GM18520 (cell line): ENCODE results near the gene KL.

ENCODE experiments used
- ATAC-seq: cut with Tn5 transposase; IDR thresholded peaks from one replicate; pipeline ENCODE4 v1.9.1; 2021; ENCODE audit not compliant: unreplicated experiment

KL gene

DNA sequence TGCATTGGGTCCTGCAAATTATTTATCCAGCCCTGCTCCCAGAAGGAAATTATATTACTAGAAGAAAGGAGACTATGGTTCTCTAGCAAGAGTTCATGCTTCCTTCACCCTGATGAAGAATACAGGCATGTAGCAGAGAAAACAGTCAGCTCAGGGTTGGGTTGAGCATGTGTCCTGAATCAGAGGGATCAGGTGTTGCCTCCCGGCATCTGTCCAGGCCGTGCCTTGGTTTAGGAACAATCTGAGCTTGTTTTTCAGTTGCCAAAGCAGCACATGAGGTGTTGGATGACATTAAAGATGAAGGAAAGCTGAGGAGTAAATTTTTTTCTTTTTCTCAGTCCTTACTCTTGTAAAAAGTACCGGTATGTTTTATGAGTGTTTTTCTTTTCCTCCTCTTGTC, 62.0 kb downstream of the KL start:
- no peak for ATAC-seq

DNA sequence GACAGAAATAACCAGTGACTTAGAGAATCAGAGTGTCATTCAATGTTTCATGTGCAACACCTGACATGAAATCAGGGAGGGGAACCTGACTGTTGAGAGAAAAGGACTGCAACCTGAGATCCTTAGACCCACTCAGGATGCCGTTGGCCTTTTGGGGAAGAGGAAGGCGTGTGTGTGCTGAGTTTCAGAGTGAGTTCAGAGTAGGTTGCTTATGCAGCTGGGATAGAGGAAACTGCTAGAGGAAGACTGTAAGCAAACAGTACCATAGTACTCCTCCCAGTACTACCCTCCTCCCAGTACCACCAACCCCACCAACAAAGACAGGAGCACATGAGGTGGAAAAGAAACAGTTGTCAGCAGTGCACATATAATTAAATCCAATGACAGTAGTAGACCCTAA, 63.7 kb downstream of the KL start:
- no peak for ATAC-seq

DNA sequence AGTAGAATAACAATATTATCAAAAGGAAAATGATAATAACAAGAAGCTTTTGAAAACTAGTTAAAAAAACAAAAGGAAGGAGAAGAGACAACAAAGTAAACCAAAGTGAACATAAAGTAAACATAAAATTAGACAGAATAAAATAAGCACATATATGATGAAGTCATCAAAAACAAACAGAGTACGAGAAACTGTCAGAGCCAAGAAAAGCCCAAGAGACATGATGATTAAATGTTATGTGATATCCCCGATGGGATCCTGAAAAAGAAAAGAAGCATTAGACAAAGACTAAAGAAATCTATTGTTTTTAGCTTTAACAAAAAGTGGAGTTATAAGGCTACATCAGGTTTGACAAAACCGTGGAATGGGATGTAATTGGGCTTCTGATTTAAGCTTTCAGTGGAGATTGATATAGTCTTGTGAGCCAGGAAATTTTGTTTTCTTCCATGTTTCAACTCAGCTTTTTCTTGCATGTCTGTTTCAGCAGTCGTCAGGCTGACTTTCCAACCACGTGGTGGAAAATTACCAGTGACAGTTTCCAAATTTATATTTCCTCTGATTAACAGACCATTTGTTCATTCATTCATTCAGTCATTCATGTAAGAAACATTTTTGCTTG, 64.9 kb downstream of the KL start:
- no peak for ATAC-seq

DNA sequence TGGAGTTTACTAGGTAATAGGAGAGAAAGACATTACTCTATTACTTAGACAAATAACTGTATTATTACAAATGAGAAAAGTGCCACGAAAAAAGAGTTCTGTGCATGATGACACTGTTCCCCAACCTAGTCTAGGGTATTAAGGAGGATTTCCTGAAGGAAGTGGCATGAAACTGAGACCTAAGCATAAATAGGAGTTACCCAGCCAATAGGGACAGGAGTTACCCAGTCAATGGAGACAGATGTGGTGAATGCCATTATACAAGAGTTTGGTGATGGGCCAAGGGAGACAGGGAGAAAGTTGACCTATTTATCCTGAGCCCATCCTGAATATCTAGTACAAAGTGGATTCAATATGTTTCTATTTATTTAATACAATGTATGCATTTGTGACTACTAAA, 65.4 kb downstream of the KL start:
- no peak for ATAC-seq

DNA sequence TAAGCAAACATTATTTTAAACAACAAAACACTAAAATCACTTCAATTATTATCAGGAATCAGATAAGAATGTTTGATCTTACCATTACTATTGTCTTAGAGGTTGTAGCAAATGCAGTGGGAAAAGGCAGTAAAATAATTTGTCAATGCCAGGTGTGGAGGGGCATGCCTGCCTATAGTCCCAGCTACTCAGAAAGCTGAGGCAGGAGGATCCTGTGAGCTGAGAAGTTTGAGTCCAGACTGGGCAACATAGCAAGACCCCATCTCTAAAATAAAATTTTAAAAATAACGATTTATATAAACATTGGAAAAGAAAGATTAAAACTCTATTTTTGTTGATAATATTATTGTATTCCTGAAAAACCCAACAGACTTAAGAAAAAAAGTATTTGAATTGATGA, 66.8 kb downstream of the KL start:
- no peak for ATAC-seq

DNA sequence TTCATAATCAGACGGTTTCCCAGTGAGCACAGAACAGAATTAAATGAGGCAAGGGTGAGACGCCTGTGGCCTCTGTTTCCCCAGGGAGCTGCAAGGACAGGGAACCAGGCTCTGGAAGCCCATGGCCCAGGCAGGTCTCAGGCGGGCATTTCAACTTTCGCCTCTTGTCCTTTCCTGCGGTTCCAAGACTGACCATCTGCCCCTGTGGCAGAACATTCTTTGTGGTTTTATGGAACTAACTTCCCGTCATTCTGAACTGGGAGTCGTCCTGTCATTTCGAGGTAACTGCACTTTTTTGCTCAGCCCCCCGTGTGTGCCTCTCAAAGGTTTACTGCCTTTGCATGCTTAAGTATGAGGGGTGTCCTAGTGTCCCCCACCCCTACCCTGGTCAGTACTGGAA, 70.9 kb downstream of the KL start:
- no peak for ATAC-seq

DNA sequence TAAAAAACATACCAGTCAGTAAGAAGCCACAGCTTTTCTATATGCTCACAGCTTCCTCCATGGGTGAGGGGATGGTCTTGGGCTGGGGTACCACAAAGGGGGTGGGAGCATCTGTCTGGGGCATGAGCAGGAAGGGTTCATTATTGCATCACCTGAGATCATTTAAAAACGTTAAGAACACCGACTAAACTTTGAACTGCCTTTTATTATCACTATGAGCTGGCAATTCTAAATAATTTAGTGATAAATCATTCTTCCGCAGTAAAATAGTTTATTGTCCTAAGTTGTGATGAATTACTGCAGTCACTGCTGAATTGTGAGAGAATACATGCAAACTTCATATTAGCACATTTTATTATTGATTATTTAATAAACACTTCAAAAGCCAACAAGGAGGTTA, 71.6 kb downstream of the KL start:
- ATAC-seq = no peak

DNA sequence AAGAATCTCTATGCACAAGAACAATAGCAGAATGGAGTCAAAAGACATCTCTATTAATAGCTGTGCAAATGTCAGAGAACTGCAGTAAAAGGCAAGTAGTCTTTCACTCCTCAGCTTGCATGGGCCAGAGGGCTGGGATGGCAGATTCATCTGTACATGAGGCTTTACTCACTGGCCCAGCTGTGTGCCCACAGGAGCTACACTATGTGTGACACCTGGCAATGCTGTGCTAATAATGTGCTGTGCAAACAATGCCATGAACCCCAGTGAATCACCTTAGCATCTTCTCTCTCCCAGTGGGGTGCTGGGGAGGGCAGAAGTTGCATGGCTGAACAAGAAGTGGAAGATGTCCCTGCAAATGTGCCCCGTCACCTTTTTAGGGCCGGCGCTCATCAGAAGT, 73.1 kb downstream of the KL start:
- ATAC-seq = no peak

DNA sequence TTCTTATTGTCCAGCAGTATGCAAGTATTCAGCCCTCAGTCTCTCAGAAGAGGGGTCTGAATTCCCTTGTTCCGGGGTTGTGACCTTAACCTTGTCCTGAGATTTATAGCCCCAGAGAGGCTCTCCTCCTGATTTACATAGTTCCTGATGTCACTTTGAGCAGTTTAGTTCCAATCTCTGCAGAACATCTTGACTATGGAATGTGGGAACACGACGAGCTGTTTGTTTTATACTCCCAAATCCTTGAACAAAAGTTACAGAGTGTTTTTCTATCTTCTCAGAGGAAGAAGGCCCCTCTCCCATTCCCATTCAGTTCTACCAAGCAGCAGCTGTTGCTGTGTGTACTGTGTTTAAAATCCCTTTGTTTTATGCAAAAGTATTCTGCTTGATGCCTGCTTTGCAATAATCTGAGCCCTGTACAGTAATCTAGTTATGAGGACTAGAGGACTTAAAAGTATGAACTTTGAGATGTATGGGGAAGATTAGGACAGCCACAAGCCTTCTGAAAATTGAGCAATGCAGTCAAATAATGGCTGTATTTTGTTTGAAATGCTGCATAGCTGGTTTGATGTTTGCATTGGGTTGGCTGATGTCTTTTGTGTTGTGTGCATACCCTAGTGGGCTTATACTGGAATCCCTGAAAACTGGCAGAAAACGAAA, 74.7 kb downstream of the KL start:
- ATAC-seq = no peak

DNA sequence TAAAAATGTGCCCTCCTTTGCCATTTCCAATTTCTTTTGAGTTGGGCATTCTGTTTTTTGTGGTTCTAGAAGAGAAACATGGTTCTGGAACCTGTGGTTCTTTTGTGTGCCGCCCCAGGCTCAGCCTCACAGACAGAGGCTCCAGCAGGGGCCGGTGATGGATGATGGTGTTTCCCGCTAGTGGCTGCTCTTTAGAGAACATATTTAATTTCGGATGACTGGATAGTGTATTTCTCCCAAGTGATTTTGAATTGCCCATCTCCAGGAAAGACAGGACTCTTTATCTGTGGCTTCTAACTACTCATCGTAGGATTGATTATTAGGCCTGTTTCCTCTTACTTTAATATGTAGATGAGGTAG, 75.2 kb downstream of the KL start:
- no peak for ATAC-seq

DNA sequence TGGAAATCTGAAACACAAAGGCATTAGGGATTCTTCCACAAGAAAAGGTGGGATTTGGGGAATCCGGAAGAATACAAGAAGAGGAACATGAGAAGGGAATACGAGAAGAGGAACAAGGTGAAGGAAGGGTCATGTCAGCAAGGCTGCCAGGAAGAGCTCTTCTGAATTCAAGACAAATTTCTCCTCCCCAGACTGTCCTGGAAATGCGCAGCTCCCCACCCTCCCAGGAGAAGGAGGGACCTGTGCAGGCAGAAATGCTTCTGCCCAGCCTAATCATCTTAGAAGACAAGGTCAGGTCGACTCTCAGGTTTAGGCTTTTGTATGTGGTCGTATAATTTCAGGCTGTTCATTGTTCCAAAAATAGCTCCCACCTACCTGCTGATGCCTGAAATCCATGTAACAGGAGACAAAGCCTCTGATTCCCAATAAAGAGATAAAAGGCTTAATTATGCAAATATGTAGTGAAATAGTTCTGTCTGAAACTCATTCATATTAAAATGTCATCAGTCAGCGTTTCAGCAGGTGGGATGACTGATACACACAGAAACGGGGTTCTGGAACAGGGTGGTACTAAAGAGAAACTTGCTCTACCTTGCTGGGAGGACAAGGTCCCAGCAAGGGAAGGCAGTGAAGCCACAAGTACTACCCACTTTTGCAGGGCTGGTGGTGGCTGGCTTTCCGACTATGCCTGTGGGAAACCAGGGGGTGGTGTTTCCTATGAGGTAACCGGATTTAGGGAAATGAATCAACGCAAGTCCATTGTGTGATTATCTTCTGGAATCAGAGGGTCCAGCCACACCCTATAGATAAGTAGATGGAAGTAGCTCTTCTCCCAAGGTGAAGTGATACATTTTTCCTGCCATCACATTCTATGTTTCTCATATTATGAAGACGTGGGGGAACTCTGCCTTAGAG, 76.1 kb downstream of the KL start:
- no peak for ATAC-seq

DNA sequence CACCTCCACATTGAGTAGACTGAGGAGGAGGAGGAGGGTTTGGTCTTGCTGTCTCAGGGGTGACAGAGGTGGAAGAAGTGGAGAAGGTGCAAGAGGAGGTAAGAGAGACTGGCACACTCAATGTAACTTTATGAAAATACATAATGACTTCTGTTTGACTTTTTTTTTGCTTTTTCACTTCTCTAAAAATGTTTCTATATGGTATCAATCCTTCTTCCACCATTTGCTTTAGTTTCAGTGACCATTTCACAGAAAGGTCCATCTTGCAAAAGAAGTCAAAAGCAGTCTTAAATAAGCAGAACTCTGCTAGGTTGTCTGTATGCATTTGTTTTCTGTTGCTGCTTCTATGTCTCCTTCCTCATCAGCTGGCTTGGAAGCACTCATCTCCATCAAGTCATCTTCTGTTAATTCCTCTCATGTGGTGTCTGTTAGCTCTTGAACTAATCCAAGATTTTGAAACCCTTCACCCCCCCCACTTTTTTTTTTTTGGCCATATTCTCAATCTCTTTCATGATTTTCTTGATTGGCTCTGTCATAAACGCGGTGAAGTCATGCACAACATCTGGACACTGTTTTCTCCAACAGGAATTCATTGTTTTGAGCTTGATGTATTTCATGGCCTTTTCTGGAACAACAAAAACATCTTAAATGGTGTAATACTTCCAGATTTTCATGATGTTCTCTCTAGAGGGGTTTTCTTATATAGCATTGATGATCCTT, 80.8 kb downstream of the KL start:
- ATAC-seq = no peak

DNA sequence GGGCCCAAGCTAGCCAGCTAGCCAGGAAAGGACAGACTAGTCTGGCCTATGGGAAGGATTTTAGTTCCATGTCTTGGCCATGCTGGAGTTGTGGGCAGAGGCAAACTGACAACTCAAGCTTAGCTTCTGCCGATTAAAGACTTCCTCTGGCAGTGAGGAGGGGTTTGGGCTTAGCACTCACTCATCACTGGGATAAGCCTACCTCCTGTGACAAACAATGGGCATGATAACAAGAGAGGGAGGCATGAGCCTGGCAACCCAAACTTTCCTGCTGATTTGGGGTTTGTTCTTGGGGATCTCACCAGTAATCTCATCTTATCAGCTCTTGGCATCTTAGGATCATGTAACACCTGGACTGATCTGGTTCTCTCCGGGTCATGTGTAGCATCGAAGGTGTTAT, 83.6 kb downstream of the KL start:
- ATAC-seq = no peak

DNA sequence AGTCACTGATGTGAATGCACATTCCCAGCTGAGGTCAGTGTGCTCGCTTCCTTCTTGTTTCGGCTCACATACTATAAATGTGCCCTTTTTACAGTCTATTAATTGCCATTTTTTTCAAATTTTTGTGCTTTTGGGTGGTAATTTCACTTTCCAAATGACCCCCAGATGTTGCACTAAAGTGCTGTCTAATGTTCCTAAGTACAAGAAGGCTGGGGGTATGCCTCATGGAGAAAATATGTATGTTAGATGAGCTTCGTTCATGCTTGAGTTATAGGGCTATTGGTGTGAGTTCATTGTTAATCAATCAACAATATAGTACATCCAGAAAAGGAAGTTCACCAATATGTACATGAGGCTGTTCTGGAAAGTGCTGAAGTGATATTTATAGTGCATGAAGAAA, 84.7 kb downstream of the KL start:
- no peak for ATAC-seq

DNA sequence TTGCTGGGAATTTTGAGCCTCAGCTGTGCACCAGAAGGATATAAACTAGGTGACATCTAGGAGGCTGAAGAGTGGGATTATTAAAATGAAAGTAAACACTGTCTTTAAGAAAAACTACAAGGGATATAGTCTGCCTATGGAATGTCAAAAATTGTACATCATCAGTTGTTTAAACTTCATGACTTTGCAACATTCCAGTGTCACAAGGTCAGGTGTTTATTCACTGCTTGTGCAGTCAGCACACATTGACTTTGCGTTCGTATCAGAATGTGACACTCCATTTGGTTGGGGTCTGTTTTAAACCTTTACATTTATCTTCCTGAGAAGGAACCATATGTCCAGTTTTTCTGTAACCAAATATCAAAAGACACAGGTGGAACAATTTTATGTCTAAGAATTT, 85.6 kb downstream of the KL start:
- no peak for ATAC-seq

DNA sequence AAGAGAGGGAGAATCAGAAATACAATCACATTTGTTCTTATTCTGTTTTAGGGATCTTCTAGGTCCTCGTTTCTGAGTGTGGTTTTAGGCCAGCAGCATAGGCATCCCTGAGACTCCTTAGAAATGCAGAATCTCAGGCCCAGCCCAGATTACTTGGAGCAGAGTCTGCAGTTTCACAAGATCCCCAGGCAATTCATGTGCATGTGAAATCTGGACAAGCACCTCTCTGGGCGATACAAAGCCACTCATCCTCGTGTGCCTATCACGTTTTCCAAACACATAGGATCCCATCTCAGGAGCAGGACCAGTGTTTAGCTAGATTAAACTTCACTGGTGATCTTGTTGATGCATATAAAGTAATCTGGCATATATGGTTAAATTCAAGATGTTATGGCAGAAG, 87.2 kb downstream of the KL start:
- ATAC-seq = no peak

DNA sequence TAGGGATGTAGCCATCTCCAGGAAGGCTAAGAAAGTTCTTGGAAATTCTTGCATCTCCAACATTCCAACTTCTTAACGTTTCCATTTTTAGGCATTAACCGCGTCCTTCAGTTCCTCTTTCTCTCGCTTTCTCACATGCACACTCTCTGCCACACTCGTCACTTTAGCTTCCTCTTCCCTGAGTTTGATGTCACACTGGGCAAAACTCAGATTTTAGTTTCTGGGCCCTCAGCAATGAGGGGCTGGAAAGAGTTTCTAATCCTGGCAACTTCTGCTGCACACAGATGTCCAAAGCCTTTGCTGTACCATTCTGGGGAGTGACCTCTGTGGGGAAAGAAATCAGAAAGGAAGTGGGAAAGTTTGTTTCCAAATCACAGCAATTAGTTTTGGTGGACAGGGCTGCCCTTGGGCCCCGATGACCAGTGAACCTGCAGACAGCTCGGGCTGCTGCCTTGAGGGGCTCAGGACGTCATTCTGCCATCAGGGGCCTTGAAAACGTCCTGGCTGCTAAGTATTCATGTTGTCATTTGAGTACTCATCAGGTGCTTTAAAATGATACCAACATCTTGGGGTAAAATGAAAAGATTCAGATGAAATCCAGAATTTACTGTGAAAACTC, 89.3 kb downstream of the KL start:
- ATAC-seq = no peak

DNA sequence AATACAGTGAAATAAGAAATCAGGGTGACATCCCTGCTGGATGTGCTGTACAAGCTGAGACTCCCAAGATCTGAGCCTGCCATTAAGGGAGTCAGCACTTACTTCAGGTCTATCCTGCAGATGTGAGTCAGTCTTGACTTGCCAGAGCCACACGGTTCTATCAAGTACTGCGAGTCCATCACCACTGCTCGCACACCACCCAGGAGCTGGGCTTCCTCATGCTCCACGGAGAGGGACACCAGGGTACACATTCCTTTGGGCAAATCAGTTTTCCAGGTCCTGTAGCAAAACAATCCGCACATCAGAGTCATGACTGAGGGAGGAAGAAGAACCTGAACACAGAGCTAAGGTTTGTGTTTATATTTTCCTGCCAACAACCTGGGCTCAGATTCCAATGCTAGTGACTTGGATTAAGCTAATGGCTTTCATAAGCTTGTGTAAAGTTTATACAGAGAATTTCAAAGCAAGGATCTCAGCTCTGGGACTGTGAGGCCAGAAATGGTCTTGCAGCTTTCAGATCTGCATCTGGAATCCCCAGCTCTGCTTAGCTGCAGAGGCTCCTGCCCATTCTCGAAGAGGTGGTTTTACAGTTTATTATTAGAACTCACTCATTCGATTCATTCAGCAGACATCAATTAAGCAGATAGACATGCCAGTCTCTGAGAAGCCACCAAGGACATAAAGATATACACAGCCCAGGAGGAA, 90.6 kb downstream of the KL start:
- ATAC-seq = no peak

DNA sequence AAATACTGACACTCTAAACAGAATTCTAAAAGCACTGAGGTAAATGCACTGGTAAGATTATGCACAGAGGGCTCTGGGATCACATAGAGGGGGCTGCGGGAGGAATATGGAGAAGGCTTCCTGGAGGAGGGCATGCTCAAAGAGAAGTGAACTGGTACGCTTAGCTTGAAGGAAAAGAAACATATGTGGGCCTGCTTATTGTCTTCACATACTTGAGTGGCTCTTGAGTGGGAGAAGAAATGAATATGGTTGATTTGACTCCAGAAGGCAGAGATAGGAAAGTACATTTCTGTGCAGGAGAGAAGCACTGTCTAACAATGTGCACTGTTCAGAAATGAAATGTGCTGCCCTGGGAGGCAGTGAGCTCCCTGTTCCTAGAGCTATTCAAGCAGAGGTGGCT, 91.1 kb downstream of the KL start:
- no peak for ATAC-seq

DNA sequence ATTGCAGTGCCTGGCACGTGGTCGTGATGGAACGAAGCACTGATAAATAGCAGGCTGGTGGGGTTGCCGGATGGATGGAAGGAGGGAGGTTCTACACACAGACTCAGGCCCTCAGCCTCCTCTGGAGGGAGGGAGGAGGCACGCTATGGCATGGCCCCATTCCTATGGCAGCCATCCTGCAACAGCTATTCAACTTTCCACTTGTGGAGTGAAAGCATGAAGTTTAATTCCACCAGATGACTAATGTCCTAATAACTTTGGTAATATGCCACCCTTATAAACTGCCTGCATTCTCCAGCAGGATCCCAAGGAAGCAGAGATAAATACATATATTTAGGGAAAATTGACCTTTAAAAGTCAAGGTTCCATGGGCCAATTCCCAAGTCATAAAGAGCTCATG, 92.4 kb downstream of the KL start:
- no peak for ATAC-seq

DNA sequence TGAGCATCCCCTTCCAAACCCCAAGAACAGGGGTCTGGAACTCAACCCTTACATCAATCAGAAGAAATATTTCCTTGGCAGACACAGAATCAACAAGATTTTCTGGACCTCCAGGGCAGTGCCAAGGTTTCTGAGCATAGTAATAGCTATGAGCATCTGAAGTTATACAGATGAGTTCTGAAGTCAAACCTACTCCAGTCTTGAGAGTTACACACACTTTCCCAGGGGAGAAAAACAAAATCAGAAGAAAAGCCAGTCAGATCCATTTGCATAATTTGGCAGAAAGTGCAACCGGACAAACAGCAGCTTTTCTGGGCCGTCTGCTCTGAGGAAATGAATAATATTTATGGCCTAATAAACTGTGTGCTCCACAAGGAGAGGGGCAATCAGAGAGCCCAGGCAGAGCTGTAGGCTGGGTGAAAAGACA, 93.1 kb downstream of the KL start:
- no peak for ATAC-seq
